ENCODE measurements around the gene GALNT16.
"Not testable (repeated sequence)": the region's sequence is repeated elsewhere in the genome, so short reads cannot be mapped to it uniquely, and the experiment has no call there.

GALNT16 gene

GRCh38 chr14:69285661-69286255 is 25.8 kb downstream of the GALNT16 start:
- DNase-seq (ENCODE audit: low read depth in 2 of 2) = no peak

GRCh38 chr14:69287098-69288010 is 27.4 kb downstream of the GALNT16 start:
- DNase-seq (ENCODE audit: low read depth in 2 of 2) = no peak

GRCh38 chr14:69288011-69288771 is 28.2 kb downstream of the GALNT16 start:
- DNase-seq (ENCODE audit: low read depth in 2 of 2) = no peak

DNA sequence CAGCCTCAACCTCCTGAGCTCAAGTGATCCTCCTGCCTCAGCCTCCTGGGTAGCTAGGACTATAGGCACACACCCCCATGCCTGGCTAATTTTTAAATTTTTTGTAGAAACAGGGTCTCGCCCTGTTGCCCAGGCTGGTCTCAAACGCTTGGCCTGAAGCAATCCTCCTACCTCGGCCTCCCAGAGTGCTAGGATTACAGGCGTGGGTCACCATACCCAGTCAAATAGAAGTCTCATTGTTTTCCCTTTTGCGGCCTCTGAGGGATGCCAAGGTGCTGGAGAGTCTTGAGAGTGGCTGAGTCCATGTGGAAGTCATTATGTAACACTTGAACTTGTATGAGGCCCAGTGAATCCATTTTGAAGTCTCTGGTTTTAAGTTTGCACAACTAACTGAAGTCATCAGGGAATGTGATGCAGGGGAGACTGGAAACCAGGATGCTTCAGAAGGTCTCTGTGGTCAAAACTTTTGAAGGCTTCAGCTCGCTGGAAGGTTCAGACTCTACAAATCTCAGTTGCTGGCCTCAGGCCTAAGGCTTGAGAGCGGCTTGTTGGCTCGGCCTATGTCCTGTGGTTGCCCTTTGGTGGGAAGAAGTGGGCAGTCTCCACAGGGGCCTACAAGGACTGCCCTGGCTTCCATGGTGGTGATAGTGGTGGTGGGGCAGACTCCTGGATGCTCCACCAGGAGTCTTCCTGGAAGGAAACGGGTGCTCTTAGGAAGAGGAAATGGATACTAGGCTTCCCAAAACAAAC is 29.2 kb downstream of the GALNT16 start:
- DNase-seq (ENCODE audit: low read depth in 2 of 2) = no peak

- DNase-seq (ENCODE audit: low read depth in 2 of 2) = no peak
Observed at GRCh38 chr14:69289811-69290520, 30.0 kb downstream of the GALNT16 start.

- not testable (repeated sequence) for DNase-seq (ENCODE audit: low read depth in 2 of 2)
Observed at GRCh38 chr14:69290881-69291280, 30.9 kb downstream of the GALNT16 start.

- DNase-seq (ENCODE audit: low read depth in 2 of 2) = no peak
Observed at GRCh38 chr14:69291396-69291795, 31.4 kb downstream of the GALNT16 start.

GRCh38 chr14:69291891-69292561 is 32.1 kb downstream of the GALNT16 start:
- DNase-seq (ENCODE audit: low read depth in 2 of 2) = no peak

DNA sequence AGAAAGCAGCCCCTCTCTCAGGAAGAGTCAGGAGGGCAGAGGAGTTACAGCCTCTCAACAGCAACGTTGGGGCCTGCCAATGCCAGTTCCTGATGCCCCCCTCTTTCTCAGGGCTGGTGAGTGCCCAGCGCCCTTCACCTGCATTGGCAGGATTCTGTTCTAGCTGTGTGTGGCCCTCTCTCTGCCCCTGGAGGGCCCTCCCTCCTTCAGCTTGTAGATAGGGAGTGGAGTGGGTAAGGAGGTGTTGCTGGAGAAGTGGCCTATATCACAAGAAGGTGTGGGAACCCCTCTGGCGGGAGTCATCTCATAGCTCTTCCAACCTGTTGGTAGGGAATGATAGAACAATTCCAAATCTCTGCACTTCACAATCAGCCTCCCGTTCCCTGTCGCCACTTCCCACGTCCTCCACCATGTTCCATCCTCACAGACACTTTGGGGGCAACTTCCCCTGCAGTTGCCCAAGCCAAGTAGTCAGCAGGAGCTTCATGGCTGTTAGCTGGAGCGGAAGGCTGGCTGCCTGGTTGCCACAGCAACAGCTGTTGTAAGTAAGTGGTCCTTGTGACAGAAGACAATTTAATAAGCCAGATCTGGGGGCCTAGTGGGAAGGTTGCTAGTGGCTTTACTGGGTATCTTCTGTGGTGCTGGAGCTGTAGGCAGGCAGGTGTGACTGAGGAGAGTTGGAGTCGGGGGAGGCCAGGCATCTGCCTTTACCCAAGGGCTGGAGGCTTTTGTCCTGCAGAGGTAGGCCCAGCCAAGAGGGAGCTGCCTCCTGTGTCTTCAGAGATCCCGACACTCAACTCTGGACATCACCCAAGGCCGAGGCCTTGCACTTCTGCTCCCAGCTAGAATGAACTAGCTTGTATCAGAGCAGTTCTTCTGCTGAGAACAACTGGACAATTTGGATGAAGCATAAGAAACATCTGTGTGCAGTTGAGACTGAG is 38.4 kb downstream of the GALNT16 start:
- DNase-seq (ENCODE audit: low read depth in 2 of 2) = no peak

DNA sequence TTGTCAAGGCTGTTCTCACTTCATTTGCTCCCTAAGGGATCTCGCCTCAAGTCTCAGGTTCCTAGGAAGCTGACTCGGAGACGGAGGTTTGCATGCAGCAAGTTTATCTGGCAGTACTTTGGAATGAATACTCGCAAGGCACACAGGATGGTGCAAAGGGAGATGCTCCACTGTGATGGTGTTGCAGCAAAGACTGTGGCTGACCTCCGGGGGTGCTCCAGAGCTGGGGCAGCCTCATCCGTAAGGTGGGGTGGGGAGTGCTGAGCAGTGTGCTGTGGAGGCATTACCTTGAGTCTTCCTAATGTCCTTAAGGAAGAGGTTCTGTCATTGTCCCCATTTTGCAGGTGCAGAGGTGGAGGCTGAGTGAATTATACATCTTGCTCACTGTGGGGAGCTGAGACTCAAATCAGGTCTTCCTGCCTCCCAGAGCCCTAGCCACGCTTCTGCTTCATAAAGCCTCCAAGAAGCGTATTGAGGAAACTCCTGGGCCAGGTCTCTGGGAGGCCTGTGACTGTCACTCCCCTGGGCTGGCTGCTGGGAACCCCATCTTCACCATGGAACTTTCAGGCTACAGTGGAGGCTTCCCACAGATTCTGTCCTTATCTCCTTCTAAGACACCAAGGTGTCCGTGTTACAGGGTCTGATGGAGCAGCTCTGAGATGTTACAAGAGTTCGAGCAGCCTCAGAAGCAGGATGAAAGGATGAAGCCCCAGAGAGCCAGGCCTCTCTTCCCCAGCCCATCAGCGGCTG is 39.5 kb downstream of the GALNT16 start:
- no peak for DNase-seq (ENCODE audit: low read depth in 2 of 2)

DNA sequence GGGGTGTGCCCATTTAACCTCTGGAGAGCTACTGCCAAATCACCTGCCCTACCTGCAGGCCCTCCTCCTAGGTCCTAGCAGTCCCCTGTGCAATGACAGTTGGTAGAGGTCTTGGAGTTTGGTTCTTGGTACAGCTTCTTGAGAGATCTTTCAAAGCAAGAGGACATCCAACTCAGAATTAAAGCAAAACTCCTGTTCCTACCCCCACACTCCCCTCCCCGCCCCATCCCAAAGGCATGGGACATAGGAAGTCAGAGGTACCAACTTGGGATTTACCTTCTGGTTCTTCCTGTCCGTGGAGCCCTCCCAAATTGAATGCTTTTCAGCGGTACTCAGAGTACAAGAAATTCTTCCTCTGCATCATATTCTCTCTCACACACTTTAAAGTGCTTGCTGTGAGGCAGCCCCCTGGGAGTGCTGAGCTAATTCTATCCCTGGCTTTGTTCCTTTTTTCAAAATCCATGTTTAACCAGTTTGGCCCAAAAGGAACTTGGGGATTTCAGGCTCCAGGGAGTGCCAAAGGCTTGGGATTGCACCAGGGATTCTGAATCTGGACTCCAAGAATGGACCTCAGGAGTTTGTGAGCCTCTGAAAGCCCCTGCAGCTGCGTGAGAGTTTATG is 40.8 kb downstream of the GALNT16 start:
- no peak for DNase-seq (ENCODE audit: low read depth in 2 of 2)

GRCh38 chr14:69303086-69303485 is 43.1 kb downstream of the GALNT16 start:
- no peak for DNase-seq (ENCODE audit: low read depth in 2 of 2)

DNA sequence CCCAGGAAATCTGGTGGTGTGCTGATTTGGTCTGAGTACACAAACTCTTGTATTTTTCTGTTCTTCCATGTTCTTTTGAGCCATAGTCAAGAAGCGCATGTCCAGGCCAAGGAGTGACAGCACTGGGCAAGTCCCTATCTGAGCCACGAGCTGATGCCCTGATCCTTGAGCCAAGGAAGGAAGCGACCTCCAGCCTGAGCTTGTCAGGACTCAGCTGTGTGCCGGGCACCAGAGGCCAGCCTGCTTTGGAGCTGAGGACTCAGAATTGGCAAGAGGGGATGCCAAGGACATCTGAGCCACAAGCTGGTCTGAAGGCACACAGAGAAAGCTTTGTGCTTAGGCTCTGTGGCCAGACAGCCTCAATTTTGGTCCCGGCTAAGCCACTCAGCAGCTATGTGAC is 52.6 kb downstream of the GALNT16 start:
- DNase-seq (ENCODE audit: low read depth in 2 of 2) = no peak

GRCh38 chr14:69313176-69313575 is 53.2 kb downstream of the GALNT16 start:
- DNase-seq (ENCODE audit: low read depth in 2 of 2) = no peak

GRCh38 chr14:69314327-69314726 is 54.4 kb downstream of the GALNT16 start:
- no peak for DNase-seq (ENCODE audit: low read depth in 2 of 2)

GRCh38 chr14:69315301-69315700 is 55.3 kb downstream of the GALNT16 start:
- DNase-seq (ENCODE audit: low read depth in 2 of 2) = no peak

DNA sequence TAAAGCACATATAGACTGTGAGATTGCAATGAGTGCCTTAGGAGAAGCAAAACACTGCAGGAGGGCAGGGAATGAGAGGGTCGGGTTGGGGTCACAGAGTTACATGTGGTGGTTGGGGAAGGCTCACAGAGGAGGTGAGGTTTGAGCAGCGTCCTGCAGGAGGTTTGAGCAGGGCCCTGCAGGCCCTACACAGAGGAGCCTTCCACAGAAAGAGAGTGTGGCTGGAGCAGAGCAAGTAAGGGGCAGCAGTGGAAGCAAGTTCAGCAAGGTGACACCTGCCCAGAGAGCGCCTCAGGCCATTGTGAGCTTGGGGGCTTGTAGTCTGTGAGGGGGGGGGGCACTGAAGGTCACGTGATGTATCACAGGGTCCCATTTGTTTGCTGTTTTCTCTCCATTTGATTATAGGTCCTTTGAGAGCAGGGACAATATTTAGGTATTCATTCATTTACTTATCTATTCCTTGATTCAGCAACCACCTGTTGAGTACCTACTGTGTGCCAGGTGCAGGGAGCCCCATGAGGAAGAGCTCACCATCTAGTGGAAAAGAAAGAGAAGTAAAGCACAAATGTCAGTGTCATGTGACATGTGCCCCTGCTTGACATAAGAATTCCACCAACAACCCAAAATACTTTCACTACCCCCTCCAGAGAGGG is 56.6 kb downstream of the GALNT16 start:
- no peak for DNase-seq (ENCODE audit: low read depth in 2 of 2)
